ENCODE results near the gene FAM219B.

- TF ChIP-seq, protein P1, sequence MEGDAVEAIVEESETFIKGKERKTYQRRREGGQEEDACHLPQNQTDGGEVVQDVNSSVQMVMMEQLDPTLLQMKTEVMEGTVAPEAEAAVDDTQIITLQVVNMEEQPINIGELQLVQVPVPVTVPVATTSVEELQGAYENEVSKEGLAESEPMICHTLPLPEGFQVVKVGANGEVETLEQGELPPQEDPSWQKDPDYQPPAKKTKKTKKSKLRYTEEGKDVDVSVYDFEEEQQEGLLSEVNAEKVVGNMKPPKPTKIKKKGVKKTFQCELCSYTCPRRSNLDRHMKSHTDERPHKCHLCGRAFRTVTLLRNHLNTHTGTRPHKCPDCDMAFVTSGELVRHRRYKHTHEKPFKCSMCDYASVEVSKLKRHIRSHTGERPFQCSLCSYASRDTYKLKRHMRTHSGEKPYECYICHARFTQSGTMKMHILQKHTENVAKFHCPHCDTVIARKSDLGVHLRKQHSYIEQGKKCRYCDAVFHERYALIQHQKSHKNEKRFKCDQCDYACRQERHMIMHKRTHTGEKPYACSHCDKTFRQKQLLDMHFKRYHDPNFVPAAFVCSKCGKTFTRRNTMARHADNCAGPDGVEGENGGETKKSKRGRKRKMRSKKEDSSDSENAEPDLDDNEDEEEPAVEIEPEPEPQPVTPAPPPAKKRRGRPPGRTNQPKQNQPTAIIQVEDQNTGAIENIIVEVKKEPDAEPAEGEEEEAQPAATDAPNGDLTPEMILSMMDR (IDR thresholded peaks at IDR 0.05; ENCODE audit: borderline replicate concordance, extremely low read depth, low read length, poor library complexity, severe bottlenecking) = peak; percentile 99
- no peak for TF ChIP-seq EZH2 (IDR thresholded peaks at IDR 0.05; ENCODE audit: borderline replicate concordance, low read depth, low read length, severe bottlenecking)
Measured at GRCh38 chr15:74950078-74950908, 43.6 kb upstream of the FAM219B start.
